Measurements from ENCODE around the gene ADAMTSL5. TPM values are rescaled to one million over a fixed set of nuclear protein-coding genes. Genes with fewer than 3 reads are reported as not detected.

Gene ADAMTSL5
- total and polyA plus RNA-seq, 2 of the 13 experiments (the other 11 are each of a cell fraction or from before 2014, with no cell fraction given), result 0.60 to 2.7 TPM

DNA sequence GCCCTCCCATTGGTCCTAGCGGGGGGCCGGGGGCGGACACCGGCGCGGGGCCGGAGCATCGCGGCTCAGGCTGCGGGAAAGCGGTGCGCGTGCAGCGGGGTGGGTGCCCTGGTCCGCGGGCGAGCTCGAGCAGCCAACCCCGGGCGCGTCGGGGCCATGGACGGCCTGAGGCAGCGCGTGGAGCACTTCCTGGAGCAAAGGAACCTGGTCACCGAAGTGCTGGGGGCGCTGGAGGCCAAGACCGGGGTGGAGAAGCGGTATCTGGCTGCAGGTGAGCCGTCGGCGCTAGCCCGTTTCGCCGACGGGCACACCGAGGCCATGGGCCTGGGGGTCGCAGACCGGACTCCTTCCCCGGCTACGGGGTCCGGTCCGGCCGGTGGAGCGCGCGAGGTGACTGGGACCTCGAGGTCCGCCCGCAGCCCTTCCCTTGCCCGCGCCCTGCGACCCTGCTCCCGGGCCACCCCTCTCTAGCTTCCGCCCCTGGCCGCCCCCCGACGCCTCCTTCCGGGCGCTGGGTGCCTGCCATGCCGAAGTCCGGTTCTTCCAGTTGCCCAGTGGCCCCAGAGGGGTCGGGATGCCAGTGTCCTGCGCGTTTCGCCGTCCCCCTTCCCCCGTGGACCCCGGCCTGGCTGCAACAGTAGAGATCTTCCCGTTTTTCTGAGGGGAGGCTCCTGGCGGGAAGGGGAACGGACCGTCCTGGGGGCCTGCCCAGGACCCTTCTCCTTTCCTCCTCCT is 21.5 kb downstream of the ADAMTSL5 start, which contains the start of gene REEP6 (continued):
- TF ChIP-seq, protein P1, sequence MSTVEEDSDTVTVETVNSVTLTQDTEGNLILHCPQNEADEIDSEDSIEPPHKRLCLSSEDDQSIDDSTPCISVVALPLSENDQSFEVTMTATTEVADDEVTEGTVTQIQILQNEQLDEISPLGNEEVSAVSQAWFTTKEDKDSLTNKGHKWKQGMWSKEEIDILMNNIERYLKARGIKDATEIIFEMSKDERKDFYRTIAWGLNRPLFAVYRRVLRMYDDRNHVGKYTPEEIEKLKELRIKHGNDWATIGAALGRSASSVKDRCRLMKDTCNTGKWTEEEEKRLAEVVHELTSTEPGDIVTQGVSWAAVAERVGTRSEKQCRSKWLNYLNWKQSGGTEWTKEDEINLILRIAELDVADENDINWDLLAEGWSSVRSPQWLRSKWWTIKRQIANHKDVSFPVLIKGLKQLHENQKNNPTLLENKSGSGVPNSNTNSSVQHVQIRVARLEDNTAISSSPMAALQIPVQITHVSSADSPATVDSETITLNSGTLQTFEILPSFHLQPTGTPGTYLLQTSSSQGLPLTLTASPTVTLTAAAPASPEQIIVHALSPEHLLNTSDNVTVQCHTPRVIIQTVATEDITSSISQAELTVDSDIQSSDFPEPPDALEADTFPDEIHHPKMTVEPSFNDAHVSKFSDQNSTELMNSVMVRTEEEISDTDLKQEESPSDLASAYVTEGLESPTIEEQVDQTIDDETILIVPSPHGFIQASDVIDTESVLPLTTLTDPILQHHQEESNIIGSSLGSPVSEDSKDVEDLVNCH (CRISPR knock-in tag; IDR thresholded peaks at IDR 0.05), result no peak
- TF ChIP-seq RCOR2 (CRISPR knock-in tag; IDR thresholded peaks at IDR 0.05), result peak; percentile 64; the same call in 1 of the 2 replicates
- TF ChIP-seq ZNF446 (CRISPR knock-in tag; IDR thresholded peaks at IDR 0.05), result no peak
- TF ChIP-seq SP140L (CRISPR knock-in tag; IDR thresholded peaks at IDR 0.05; ENCODE audit: borderline replicate concordance), result no peak
- TF ChIP-seq ZNF557 (CRISPR knock-in tag; IDR thresholded peaks at IDR 0.05), result no peak
- TF ChIP-seq KMT2A (CRISPR knock-in tag; IDR thresholded peaks at IDR 0.05), result no peak
- peak; percentile 65; the same call in 1 of the 2 replicates for TF ChIP-seq TEF (CRISPR knock-in tag; IDR thresholded peaks at IDR 0.05)
- no peak for TF ChIP-seq NR2F2 (IDR thresholded peaks at IDR 0.05; ENCODE audit: borderline replicate concordance, low read depth)
- no peak for TF ChIP-seq ZNF3 (CRISPR knock-in tag; IDR thresholded peaks at IDR 0.05)
- TF ChIP-seq ZNF670 (CRISPR knock-in tag; IDR thresholded peaks at IDR 0.05; ENCODE audit: borderline replicate concordance), result no peak
- TF ChIP-seq HDAC1 (CRISPR knock-in tag; IDR thresholded peaks at IDR 0.05), result peak; percentile 69
- TF ChIP-seq HMGXB4 (CRISPR knock-in tag; IDR thresholded peaks at IDR 0.05; ENCODE audit: borderline replicate concordance in 1 of 2, low read depth in 1 of 2), result no peak
- TF ChIP-seq SNAPC2 (CRISPR knock-in tag; IDR thresholded peaks at IDR 0.05), result 0 out of 2 replicates have a peak, but pooled peaks have one; percentile 65
- TF ChIP-seq, protein P2, sequence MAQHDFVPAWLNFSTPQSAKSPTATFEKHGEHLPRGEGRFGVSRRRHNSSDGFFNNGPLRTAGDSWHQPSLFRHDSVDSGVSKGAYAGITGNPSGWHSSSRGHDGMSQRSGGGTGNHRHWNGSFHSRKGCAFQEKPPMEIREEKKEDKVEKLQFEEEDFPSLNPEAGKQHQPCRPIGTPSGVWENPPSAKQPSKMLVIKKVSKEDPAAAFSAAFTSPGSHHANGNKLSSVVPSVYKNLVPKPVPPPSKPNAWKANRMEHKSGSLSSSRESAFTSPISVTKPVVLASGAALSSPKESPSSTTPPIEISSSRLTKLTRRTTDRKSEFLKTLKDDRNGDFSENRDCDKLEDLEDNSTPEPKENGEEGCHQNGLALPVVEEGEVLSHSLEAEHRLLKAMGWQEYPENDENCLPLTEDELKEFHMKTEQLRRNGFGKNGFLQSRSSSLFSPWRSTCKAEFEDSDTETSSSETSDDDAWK (CRISPR knock-in tag; IDR thresholded peaks at IDR 0.05), result no peak
- TF ChIP-seq, protein P3, sequence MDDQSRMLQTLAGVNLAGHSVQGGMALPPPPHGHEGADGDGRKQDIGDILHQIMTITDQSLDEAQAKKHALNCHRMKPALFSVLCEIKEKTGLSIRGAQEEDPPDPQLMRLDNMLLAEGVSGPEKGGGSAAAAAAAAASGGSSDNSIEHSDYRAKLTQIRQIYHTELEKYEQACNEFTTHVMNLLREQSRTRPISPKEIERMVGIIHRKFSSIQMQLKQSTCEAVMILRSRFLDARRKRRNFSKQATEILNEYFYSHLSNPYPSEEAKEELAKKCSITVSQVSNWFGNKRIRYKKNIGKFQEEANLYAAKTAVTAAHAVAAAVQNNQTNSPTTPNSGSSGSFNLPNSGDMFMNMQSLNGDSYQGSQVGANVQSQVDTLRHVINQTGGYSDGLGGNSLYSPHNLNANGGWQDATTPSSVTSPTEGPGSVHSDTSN (CRISPR knock-in tag; IDR thresholded peaks at IDR 0.05; ENCODE audit: borderline replicate concordance), result peak; percentile 69; the same call in 1 of the 2 replicates
- peak; percentile 25; the same call in 1 of the 2 replicates for TF ChIP-seq MIER3 (CRISPR knock-in tag; IDR thresholded peaks at IDR 0.05; ENCODE audit: borderline replicate concordance)

Data from HepG2 (cell line).